ENCODE results near the gene CCDC12.

The CCDC12 gene

DNA sequence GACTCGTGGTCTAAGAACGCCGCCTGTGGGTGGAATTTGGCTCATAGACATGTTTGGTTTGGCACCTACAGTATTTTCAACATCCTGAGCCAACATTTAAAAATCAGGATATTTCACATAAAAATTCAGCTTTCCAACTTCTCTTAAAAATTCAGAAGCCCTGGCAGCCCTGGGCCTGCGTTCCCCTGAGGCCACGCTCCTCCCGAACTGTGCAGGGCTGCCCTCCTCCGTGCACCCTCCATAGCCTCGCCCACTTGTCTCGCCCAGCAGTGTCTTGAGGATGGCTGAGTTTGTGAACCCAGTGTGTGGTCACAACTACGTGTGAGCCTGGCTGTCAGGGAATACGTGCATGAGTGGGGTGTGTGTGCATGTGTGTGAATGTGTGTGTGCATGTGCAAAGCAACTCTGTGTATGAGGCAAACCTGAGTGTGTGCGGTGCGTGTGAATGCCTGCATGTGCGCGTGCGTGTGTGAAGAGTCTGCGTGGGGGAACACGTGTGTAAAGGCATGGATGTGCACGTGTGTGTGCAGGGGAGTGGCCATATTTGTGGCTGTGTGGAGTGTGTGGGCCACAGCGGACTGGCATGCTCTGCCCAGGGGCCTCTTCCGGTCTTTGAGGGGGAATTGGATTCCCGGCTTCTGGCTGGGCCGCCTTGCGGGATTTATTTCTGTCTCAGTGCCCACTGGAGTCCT, 68.1 kb downstream of the CCDC12 start:
- CTCF ChIA-PET = interaction anchor here (0.9 to 2.4 kb wide), 17 partner anchors 8 to 337 kb away, joined by 3 to 21 read pairs (median 12); partner anchors contain the start of gene TMIE
- POLR2A ChIA-PET = no interaction called here
- TF ChIP-seq, protein P1, sequence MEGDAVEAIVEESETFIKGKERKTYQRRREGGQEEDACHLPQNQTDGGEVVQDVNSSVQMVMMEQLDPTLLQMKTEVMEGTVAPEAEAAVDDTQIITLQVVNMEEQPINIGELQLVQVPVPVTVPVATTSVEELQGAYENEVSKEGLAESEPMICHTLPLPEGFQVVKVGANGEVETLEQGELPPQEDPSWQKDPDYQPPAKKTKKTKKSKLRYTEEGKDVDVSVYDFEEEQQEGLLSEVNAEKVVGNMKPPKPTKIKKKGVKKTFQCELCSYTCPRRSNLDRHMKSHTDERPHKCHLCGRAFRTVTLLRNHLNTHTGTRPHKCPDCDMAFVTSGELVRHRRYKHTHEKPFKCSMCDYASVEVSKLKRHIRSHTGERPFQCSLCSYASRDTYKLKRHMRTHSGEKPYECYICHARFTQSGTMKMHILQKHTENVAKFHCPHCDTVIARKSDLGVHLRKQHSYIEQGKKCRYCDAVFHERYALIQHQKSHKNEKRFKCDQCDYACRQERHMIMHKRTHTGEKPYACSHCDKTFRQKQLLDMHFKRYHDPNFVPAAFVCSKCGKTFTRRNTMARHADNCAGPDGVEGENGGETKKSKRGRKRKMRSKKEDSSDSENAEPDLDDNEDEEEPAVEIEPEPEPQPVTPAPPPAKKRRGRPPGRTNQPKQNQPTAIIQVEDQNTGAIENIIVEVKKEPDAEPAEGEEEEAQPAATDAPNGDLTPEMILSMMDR (IDR thresholded peaks at IDR 0.05; ENCODE audit: control extremely low read depth, extremely low read depth, low read depth, missing control alignments) = no peak
- DNase-seq (ENCODE audit: extremely low spot score) = no peak

DNA sequence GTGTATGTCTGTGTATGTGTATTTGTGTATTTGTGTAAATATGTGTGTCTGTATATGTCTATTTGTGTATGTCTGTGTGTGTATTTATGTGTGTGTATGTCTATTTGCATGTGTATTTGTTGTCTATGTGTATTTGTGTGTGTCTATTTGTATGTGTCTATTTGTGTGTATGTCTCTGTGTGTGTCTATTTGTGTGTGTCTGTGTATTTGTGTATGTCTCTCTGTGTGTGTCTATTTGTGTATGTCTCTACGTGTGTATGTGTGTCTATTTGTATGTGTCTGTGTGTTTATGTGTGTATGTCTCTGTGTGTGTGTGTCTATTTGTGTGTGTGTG, 68.6 kb downstream of the CCDC12 start:
- DNase-seq (ENCODE audit: extremely low spot score) = no peak
- TF ChIP-seq, protein P1 (IDR thresholded peaks at IDR 0.05; ENCODE audit: control extremely low read depth, extremely low read depth, low read depth, missing control alignments) = no peak
- CTCF ChIA-PET = interaction anchor here (2.4 kb wide), 1 partner anchor 15 kb away, joined by 19 read pairs; no protein-coding TSS in a partner anchor
- POLR2A ChIA-PET = no interaction called here

DNA sequence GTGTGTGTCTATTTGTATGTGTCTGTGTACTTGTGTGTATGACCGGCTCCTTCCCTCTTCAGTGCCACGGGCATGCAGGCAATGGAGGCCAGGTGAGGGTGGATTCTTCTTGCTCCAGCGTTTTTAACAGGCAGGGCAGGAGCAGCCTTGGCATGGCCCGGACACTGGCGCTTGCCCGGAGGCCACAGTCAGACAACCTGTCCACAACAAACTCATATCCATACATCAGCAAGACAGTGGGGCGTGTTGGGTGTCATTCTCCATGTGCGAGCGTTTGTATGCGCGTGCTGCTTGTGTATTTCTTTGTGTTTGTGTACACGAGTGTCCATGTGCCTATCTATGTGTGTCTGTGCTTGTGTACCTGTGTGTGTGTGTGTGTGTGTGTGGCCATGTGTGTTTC, 69.3 kb downstream of the CCDC12 start:
- TF ChIP-seq, protein P1 (IDR thresholded peaks at IDR 0.05; ENCODE audit: control extremely low read depth, extremely low read depth, low read depth, missing control alignments) = no peak
- no peak for DNase-seq (ENCODE audit: extremely low spot score)
- ChIA-PET CTCF (no interaction called here), POLR2A (no interaction called here)

DNA sequence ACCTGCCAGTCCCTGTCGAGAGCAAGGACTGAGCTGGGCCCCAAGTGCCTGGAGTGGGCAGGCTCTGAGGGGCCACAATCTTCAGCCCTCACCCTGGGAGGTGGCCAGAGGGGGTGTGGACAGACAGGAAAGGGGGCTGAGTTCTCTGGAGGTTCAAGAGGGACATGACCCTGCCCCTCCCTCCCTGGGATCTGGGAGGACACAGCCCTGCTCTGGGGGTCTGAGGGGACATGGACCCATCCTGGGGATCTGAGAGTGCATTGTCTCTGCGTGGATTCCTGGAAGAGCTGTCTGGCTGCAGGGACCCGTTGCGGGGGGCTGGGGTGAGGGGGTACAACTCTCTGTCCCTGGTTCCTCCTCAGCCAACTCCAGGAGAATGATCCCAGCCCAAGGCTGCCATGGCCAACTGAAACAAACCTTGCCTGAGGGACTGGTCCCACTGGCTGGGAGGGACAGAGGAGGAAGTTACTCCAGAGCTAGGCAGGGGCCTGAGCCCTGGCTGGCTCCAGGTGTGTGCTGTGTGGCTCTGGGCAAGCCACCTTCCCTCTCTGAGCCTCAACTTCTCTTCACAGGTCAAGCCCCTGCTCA, 70.0 kb downstream of the CCDC12 start:
- TF ChIP-seq, protein P1 (IDR thresholded peaks at IDR 0.05; ENCODE audit: control extremely low read depth, extremely low read depth, low read depth, missing control alignments) = no peak
- ChIA-PET POLR2A (no interaction called here), CTCF (interaction anchor here (1.0 kb wide), 1 partner anchor 39 kb away, joined by 3 read pairs; no protein-coding TSS in a partner anchor)
- DNase-seq (ENCODE audit: extremely low spot score) = no peak

DNA sequence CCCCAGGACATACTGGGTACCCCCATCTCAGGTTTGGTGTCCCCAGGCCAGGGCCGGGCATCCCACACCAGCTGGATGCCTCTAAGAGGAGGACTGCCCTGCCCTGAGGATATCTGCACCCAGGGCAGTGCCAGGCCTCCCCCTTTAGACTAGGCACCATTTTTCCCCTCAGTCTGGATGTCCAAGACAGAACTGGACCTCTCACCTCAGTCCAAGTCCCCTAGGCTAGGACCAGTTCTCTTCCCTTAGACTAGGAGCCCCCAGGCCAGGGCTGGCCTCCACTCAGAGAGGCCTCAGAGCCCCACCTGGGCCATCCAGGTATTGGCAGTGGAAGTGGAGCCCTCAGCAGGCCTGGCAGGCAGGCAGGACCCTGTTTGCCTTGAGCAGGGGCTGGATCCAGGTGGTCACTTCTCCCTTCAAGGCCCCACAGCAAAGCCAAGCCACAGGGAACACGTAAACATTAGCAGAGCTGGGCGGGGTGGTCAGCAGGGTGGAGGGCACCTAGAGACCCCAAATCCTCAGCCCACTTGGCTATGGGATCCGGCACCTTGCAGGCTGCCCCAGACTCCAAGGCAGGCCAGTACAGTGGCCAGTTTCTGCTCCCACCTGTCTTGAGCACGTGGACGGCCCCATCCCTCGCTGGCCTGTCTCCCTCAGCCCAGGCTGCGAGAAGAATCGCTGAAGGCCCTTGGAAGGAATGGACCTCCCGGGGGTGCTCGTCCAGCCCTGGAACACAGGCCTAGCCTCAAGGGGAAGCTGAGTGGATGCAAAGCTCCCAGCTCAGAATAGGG, 70.7 kb downstream of the CCDC12 start:
- TF ChIP-seq, protein P1 (IDR thresholded peaks at IDR 0.05; ENCODE audit: control extremely low read depth, extremely low read depth, low read depth, missing control alignments) = no peak
- ChIA-PET POLR2A (no interaction called here), CTCF (interaction anchor here (1.0 to 1.3 kb wide), 2 partner anchors 9 to 39 kb away, joined by 3 to 5 read pairs; no protein-coding TSS in a partner anchor)
- DNase-seq (ENCODE audit: extremely low spot score) = no peak

DNA sequence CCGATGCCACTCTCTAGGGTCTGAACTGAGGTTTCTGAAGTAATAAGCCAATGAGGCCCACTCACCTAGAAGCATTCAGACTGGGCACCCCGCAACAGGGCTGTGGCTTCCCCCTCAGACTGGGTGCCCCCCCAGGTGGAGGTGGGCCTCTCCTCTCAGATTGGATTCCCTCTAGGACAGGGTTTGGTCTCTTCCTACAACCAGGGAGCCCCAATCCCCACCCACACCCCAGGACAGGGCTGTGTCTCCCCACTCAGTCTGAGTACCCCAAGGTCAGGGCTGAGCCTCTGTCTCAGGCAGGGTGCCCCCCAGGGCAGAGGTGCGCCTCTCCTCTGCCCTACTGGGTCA, 71.4 kb downstream of the CCDC12 start:
- no peak for DNase-seq (ENCODE audit: extremely low spot score)
- POLR2A ChIA-PET = no interaction called here
- TF ChIP-seq, protein P1 (IDR thresholded peaks at IDR 0.05; ENCODE audit: control extremely low read depth, extremely low read depth, low read depth, missing control alignments) = no peak
- CTCF ChIA-PET = interaction anchor here (1.3 kb wide), 1 partner anchor 10 kb away, joined by 5 read pairs; no protein-coding TSS in a partner anchor

All from GM10248 (cell line).